Osteocyte (in vitro differentiated cells): ENCODE data around the gene DNAH9. TPM values are rescaled to one million over a fixed set of nuclear protein-coding genes. Genes with fewer than 3 reads are reported as not detected.

ENCODE experiments used
- DNase-seq: peaks from one replicate; pipeline ENCODE4 v3.0.0; 2021; ENCODE audit warnings: mixed read lengths; ENCODE audit not compliant: unreplicated experiment; ENCODE audit errors: extremely low spot score
- H3K27ac Mint-ChIP-seq: one replicate; pipeline ENCODE4 v1.8.0; 2021; ENCODE audit warnings: mild to moderate bottlenecking, mixed read lengths; ENCODE audit not compliant: unreplicated experiment
- H3K27me3 Mint-ChIP-seq: one replicate; pipeline ENCODE4 v1.8.0; 2021; ENCODE audit warnings: mixed read lengths; ENCODE audit not compliant: unreplicated experiment
- H3K36me3 Mint-ChIP-seq: one replicate; pipeline ENCODE4 v1.8.0; 2021; ENCODE audit warnings: mixed read lengths; ENCODE audit not compliant: unreplicated experiment
- H3K4me1 Mint-ChIP-seq: one replicate; pipeline ENCODE4 v1.8.0; 2021; ENCODE audit warnings: mixed read lengths; ENCODE audit not compliant: unreplicated experiment
- H3K4me3 Mint-ChIP-seq: one replicate; pipeline ENCODE4 v1.8.0; 2021; ENCODE audit warnings: mild to moderate bottlenecking, moderate library complexity, mixed read lengths; ENCODE audit not compliant: unreplicated experiment
- H3K9me3 Mint-ChIP-seq: one replicate; pipeline ENCODE4 v1.8.0; 2021; ENCODE audit warnings: mixed read lengths; ENCODE audit not compliant: unreplicated experiment
- CTCF ChIP-seq: fragments of 200-600 bp; sonication (generic); IDR thresholded peaks from 2 replicates; pipeline ENCODE4 v1.5.0; 2021; ENCODE audit warnings: antibody characterized with exemption, mild to moderate bottlenecking, moderate library complexity
- total RNA-seq: library from RNA; stranded (reverse); gene quantifications from 2 replicates; pipeline ENCODE4 v1.2.1, GENCODE V29; 2021

DNAH9 gene
- total RNA-seq, 1 donor from 2014 or later = not detected

DNA sequence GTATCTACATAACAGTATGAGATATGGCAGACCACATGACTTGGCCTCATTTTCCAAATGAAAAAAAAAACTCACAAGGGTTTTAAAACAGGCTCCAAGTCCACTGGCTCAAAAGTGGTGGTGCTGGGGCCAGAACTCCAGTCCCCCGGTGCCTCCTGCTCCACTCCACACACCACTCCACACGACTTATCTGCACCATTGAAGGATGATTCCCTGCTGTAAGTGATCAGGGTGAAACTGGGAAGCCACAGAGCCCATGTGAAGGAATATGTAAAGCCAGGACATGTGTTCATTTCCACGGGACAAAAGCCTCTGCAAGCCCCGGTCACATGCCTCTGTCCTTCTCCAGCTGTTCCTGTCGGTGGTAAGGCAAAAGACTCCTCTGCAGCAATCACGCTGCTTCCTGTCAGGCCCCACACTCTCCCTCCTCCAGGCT lies 301.8 kb downstream of the DNAH9 start:
- no peaks in the 10 kb centered on the region for H3K36me3 Mint-ChIP-seq

DNA sequence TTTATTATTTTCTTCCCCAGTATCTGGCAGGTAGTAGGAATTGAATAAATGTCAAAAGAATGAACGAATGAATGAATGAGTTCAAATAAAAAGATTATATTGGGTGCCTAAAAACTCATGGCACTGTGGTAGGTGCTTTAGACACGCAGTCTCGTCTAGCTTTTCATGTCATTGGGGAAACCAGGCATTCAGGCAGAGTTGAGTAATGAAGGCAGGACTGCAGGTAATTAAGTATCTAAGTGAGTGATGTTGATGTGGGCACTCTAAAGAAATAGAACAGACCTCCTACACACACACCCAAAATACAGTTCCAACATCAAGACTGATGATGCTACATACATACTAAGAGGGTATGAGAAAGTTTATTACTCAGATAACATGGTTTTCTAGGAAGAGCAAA lies 302.4 kb downstream of the DNAH9 start:
- no peaks in the 10 kb centered on the region for H3K27me3 Mint-ChIP-seq
- no peak for TF ChIP-seq CTCF
- H3K36me3 Mint-ChIP-seq = no peaks in the 10 kb centered on the region
- no peak for DNase-seq
- H3K4me3 Mint-ChIP-seq = no peak overlapping the region
- no peaks in the 10 kb centered on the region for H3K4me1 Mint-ChIP-seq
- no peak overlapping the region for H3K27ac Mint-ChIP-seq
- no peaks in the 10 kb centered on the region for H3K9me3 Mint-ChIP-seq

More for the DNA sequence above, 301.8 kb downstream of the DNAH9 start:
- Mint-ChIP-seq H3K4me3 (no peak overlapping the region), H3K4me1 (no peaks in the 10 kb centered on the region), H3K27me3 (no peaks in the 10 kb centered on the region), H3K9me3 (no peaks in the 10 kb centered on the region), H3K27ac (no peak overlapping the region)
- TF ChIP-seq CTCF = no peak
- DNase-seq = peak; percentile 19

- Mint-ChIP-seq H3K4me1 (no peaks in the 10 kb centered on the region), H3K27me3 (no peaks in the 10 kb centered on the region), H3K9me3 (no peaks in the 10 kb centered on the region), H3K4me3 (no peak overlapping the region), H3K36me3 (no peaks in the 10 kb centered on the region), H3K27ac (no peak overlapping the region)
- TF ChIP-seq CTCF = no peak
- DNase-seq = no peak
These were observed 303.7 kb downstream of the DNAH9 start for GRCh38 chr17:11901931-11902330.

- Mint-ChIP-seq H3K27me3 (no peaks in the 10 kb centered on the region), H3K27ac (no peak overlapping the region), H3K36me3 (no peaks in the 10 kb centered on the region), H3K9me3 (peaks cover 10% of the 10 kb centered on the region), H3K4me1 (no peaks in the 10 kb centered on the region), H3K4me3 (no peak overlapping the region)
- DNase-seq = no peak
- TF ChIP-seq CTCF = no peak
These were observed 310.5 kb downstream of the DNAH9 start for GRCh38 chr17:11908711-11909146.

- Mint-ChIP-seq H3K36me3 (no peaks in the 10 kb centered on the region), H3K27ac (no peak overlapping the region), H3K9me3 (peaks cover 10% of the 10 kb centered on the region), H3K27me3 (no peaks in the 10 kb centered on the region), H3K4me3 (no peak overlapping the region), H3K4me1 (no peaks in the 10 kb centered on the region)
- no peak for TF ChIP-seq CTCF
- DNase-seq = no peak
These were observed 311.1 kb downstream of the DNAH9 start for GRCh38 chr17:11909348-11909747.
